Prostate gland (tissue), 2 donors: ENCODE measurements around the gene SOX2. TPM values are rescaled to one million over a fixed set of nuclear protein-coding genes. Genes with fewer than 3 reads are reported as not detected.
A peak's percentile ranks its signal among the peaks of the same experiment; 100 is the strongest.

Experiments
- DNase-seq: peaks from one replicate; pipeline ENCODE4 v3.0.0-alpha.2; 2019; ENCODE audit warnings: low spot score
- H3K27ac ChIP-seq, 2 donors: fragments of 200-600 bp; sonication (generic); 2 replicates each; pipeline ENCODE4 v1.5.1; 2017 to 2019
- H3K27me3 ChIP-seq: fragments of 200-600 bp; sonication (generic); replicated peaks from 2 replicates; pipeline ENCODE4 v1.5.1; 2019; ENCODE audit not compliant: insufficient read depth
- H3K36me3 ChIP-seq, 2 donors: fragments of 200-600 bp; sonication (generic); 1 replicate in 1 of 2; 2 replicates in 1 of 2; pipeline versions ENCODE4 v1.5.1 to v1.8.1; 2017 to 2019
- H3K4me1 ChIP-seq: fragments of 200-600 bp; sonication (generic); replicated peaks from 2 replicates; pipeline ENCODE4 v1.5.1; 2019
- H3K4me3 ChIP-seq, 2 donors: fragments of 200-600 bp; sonication (generic); 2 replicates each; pipeline ENCODE4 v1.5.1; 2017 to 2019
- H3K9me3 ChIP-seq: fragments of 200-600 bp; sonication (generic); 2 replicates; pipeline ENCODE4 v1.5.1; 2017
- CTCF ChIP-seq, 4 experiments: fragments of 200-600 bp in 2 of 4; fragments of 450-650 bp in 2 of 4; sonication (generic) in 2 of 4; IDR thresholded peaks; 1 replicate in 3 of 4; 2 replicates in 1 of 4; pipeline ENCODE4 v1.5.1; 2016 to 2019; ENCODE audit warnings: antibody characterized with exemption in 4 of 4, mild to moderate bottlenecking in 2 of 4, moderate library complexity in 2 of 4
- POLR2A ChIP-seq: fragments of 450-650 bp; IDR thresholded peaks from one replicate; pipeline ENCODE4 v1.6.1; 2016; ENCODE audit warnings: antibody characterized with exemption, mild to moderate bottlenecking
- POLR2AphosphoS5 ChIP-seq: sonication (generic); formaldehyde crosslinking; IDR thresholded peaks from one replicate; pipeline ENCODE4 v1.6.1; 2017; ENCODE audit warnings: antibody characterized with exemption
- WGBS: methylation state at CpG from one replicate; pipeline ENCODE4 v1.1.5; 2018; 5-methylcytosine and 5-hydroxymethylcytosine counted together
- intact Hi-C: fragments of 100-400 bp; cut with DNase I; formaldehyde crosslinking; loops from one replicate; pipeline ENCODE4 v1.14.2; 2022
- total RNA-seq, 2 donors: library from RNA; depleted of rRNA; stranded (reverse); fragments of >200 nt; gene quantifications; one replicate each; pipeline ENCODE4 v1.1.0, GENCODE V29; 2016

SOX2 gene
- total RNA-seq, 2 donors from 2014 or later = 10.5 to 17.8 TPM

DNA sequence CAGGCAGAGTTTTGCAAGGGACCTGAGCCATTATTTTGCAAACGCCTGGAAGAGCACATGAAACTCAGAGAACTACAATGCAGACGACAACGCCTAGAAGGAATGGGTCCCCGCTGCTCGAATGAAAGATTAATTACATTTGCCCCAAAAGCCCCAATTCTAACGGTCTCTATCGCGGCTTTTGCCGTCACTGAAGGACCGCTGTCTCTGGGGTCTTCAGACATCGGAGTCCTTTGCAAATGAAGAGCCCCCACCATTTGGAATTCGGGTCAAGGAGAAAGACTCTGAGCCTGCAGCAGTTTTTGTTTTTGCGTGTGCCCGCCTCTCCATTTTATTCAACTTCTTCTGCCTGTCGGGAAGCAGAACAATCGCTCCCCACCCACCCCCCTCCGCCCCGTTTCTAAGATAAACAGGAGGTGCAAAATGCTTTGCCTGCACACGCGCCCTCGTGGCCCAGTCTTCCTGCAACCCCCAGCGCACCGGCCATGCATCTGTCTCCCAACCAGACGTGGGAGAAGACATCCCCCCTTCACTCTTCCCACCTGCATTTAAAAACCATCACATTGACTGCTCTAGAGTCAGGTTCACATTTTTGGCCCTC lies 13.5 kb downstream of the SOX2 start:
- Histone ChIP-seq H3K36me3 (no peaks in the 10 kb centered on the region), H3K4me1 (no peaks in the 10 kb centered on the region), H3K27me3 (no peaks in the 10 kb centered on the region), H3K27ac (no peak overlapping the region), H3K4me3 (no peak overlapping the region), H3K9me3 (no peaks in the 10 kb centered on the region)
- WGBS = 45% methylated on average over 24 of the region's 24 CpGs
- no peak for DNase-seq
- intact Hi-C loops = no loop called here
- no peak for TF ChIP-seq POLR2AphosphoS5
- TF ChIP-seq CTCF (IDR thresholded peaks at IDR 0.05) = no peak
- TF ChIP-seq POLR2A = no peak

- TF ChIP-seq CTCF (IDR thresholded peaks at IDR 0.05) (no peak), POLR2A (no peak), POLR2AphosphoS5 (no peak)
- no peaks in the 10 kb centered on the region for H3K4me1 ChIP-seq
- no peaks in the 10 kb centered on the region for H3K9me3 ChIP-seq
- H3K27ac ChIP-seq = no peak overlapping the region
- DNase-seq = no peak
- H3K4me3 ChIP-seq = no peak overlapping the region
- H3K27me3 ChIP-seq = no peaks in the 10 kb centered on the region
- H3K36me3 ChIP-seq = no peaks in the 10 kb centered on the region
- intact Hi-C loops = no loop called here
- 50% methylated on average over 15 of the region's 15 CpGs for WGBS
Observed at GRCh38 chr3:181725830-181726229, 14.1 kb downstream of the SOX2 start.

GRCh38 chr3:181726351-181727330 lies 14.9 kb downstream of the SOX2 start:
- TF ChIP-seq POLR2A (no peak), CTCF (IDR thresholded peaks at IDR 0.05) (peak in 1 of 4 experiments; percentile 42)
- Histone ChIP-seq H3K4me1 (no peaks in the 10 kb centered on the region), H3K36me3 (no peaks in the 10 kb centered on the region), H3K9me3 (no peaks in the 10 kb centered on the region), H3K4me3 (peak overlapping the region; percentile 32 to 38), H3K27me3 (no peaks in the 10 kb centered on the region), H3K27ac (peak overlapping the region; percentile 66 to 77)
- no peak for DNase-seq
- 12% methylated on average over 54 of the region's 62 CpGs for WGBS
- intact Hi-C loops = no loop called here

DNA sequence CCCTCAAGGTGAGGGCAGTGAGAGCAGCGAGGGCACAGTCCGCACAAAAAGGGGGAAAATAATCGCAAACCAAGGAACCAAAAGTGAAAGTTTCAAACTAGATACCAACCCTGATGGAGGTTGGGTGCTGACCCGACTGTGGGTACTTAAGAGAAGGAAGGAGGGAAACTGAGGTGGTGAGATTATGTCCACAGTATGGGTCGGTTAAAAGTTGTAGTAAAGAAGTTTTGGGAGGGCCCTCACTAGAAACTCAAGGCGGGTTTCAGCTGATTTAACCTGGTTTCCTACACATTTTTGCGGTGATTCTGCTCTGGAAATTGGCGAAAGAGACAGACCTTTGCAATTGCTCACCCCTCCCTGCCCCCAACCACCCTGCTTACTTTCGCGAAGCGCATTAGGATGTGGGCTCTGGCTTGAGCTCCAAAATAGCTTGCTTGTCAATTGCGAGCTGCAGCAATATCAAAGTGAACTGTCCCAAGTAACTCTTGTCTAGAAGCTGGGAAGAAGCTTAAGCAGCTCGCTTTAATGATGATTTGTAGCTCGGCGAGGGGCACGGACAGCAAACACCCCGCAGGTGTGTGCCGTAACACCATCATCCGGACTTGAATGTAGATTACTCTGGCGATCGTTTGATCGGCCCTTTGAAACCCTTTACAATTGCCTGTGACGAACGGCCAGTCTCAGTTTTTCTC lies 15.8 kb downstream of the SOX2 start:
- no peaks in the 10 kb centered on the region for H3K4me1 ChIP-seq
- peak overlapping the region; percentile 32 to 38 for H3K4me3 ChIP-seq
- no peaks in the 10 kb centered on the region for H3K36me3 ChIP-seq
- 4% methylated on average over 24 of the region's 24 CpGs for WGBS
- H3K27ac ChIP-seq = peak overlapping the region; percentile 66 to 77
- TF ChIP-seq POLR2AphosphoS5 = no peak
- TF ChIP-seq POLR2A = no peak
- TF ChIP-seq CTCF (IDR thresholded peaks at IDR 0.05) = no peak
- no peak for DNase-seq
- intact Hi-C loops = no loop called here
- H3K27me3 ChIP-seq = no peaks in the 10 kb centered on the region
- no peaks in the 10 kb centered on the region for H3K9me3 ChIP-seq
